ENCODE measurements around the gene GRID1. TPM values are rescaled to one million over a fixed set of nuclear protein-coding genes. Genes with fewer than 3 reads are reported as not detected.

Gene GRID1
- polyA plus RNA-seq, 1 of the 3 experiments (the other 2 are of a cell fraction), result 0.13 TPM

- Histone ChIP-seq H3K9me2 (no peaks in the 10 kb centered on the region), H3K9me3 (no peaks in the 10 kb centered on the region), H3K79me2 (ENCODE audit: insufficient read depth) (no peaks in the 10 kb centered on the region), H3F3A (replicated peaks; ENCODE audit: insufficient read depth) (no peaks in the 10 kb centered on the region), H3K9ac (no peak overlapping the region), H3K4me3 (ENCODE audit: low read depth in 2 of 2, low read length in 1 of 2) (no peak overlapping the region), H3K27me3 (ENCODE audit: insufficient read depth) (no peaks in the 10 kb centered on the region), H3K4me2 (no peak overlapping the region), H3K36me3 (replicated peaks in 1 of 2; ENCODE audit: control insufficient read depth in 1 of 2, insufficient read depth in 2 of 2, low read length in 1 of 2) (no peaks in the 10 kb centered on the region), H4K20me1 (ENCODE audit: insufficient read depth) (no peaks in the 10 kb centered on the region), H3K27ac (ENCODE audit: low read depth in 2 of 2, low read length in 1 of 2) (no peak overlapping the region), H3K4me1 (ENCODE audit: control insufficient read depth in 1 of 2, insufficient read depth in 2 of 2, low read depth in 1 of 2, low read length in 1 of 2) (no peaks in the 10 kb centered on the region; a peak in 1 of 4 replicates), H2AFZ (ENCODE audit: low read depth) (no peak overlapping the region)
- ChIA-PET CTCF (interaction anchor here (0.6 kb wide), 1 partner anchor 9 kb away, joined by 3 read pairs; no protein-coding TSS in a partner anchor), POLR2A (no interaction called here)
- no peak for DNase-seq
- 45% methylated on average over 7 of the region's 8 CpGs for WGBS (ENCODE audit: low lambda C conversion rate)
- TF ChIP-seq MAX (IDR thresholded peaks at IDR 0.05; ENCODE audit: low read depth) (no peak), FOXJ3 (CRISPR knock-in tag; IDR thresholded peaks at IDR 0.05) (no peak), CHD2 (IDR thresholded peaks at IDR 0.05; ENCODE audit: low read length, partially characterized antibody) (no peak), JUND (IDR thresholded peaks at IDR 0.05) (no peak), PBX3 (IDR thresholded peaks at IDR 0.05) (no peak), TEAD4 (IDR thresholded peaks at IDR 0.05; ENCODE audit: borderline replicate concordance, insufficient read depth) (no peak)
Measured at GRCh38 chr10:86187499-86188239, 178.9 kb downstream of the GRID1 start.

GRCh38 chr10:86186633-86187032, 180.0 kb downstream of the GRID1 start:
- TF ChIP-seq RCOR1 (IDR thresholded peaks at IDR 0.05; ENCODE audit: low read length) (no peak), SIN3A (IDR thresholded peaks at IDR 0.05; ENCODE audit: borderline replicate concordance, low read depth, low read length) (no peak), GABPA (IDR thresholded peaks at IDR 0.05; ENCODE audit: low read depth) (no peak), FOXJ3 (CRISPR knock-in tag; IDR thresholded peaks at IDR 0.05) (no peak)
- Histone ChIP-seq H3K27ac (ENCODE audit: low read depth in 2 of 2, low read length in 1 of 2) (no peak overlapping the region), H3K9me3 (no peaks in the 10 kb centered on the region), H3F3A (replicated peaks; ENCODE audit: insufficient read depth) (no peaks in the 10 kb centered on the region), H3K9me2 (no peaks in the 10 kb centered on the region), H3K9ac (no peak overlapping the region), H3K79me2 (ENCODE audit: insufficient read depth) (no peaks in the 10 kb centered on the region), H3K27me3 (ENCODE audit: insufficient read depth) (no peaks in the 10 kb centered on the region), H3K36me3 (replicated peaks in 1 of 2; ENCODE audit: control insufficient read depth in 1 of 2, insufficient read depth in 2 of 2, low read length in 1 of 2) (no peaks in the 10 kb centered on the region), H4K20me1 (ENCODE audit: insufficient read depth) (no peaks in the 10 kb centered on the region), H2AFZ (ENCODE audit: low read depth) (no peak overlapping the region), H3K4me1 (ENCODE audit: control insufficient read depth in 1 of 2, insufficient read depth in 2 of 2, low read depth in 1 of 2, low read length in 1 of 2) (peaks cover 0 to 5% of the 10 kb centered on the region in 2 experiments; a peak in 2 of 4 replicates), H3K4me3 (ENCODE audit: low read depth in 2 of 2, low read length in 1 of 2) (no peak overlapping the region), H3K4me2 (no peak overlapping the region)
- DNase-seq, result no peak
- 28% methylated on average over 1 of the region's 1 CpG for WGBS (ENCODE audit: low lambda C conversion rate)
- ChIA-PET POLR2A (no interaction called here), CTCF (no interaction called here)

- CTCF ChIA-PET, result interaction anchor here (1.2 to 1.3 kb wide), 2 partner anchors 150 to 153 kb away, joined by 3 read pairs; no protein-coding TSS in a partner anchor
- no peaks in the 10 kb centered on the region for H3K79me2 ChIP-seq (ENCODE audit: insufficient read depth)
- no peak overlapping the region for H3K9ac ChIP-seq
- H2AFZ ChIP-seq (ENCODE audit: low read depth), result no peak overlapping the region
- no peak for DNase-seq
- peak overlapping the region in 1 of 2 experiments; percentile 47; a peak in 1 of 4 replicates for H3K27ac ChIP-seq (ENCODE audit: low read depth in 2 of 2, low read length in 1 of 2)
- no peaks in the 10 kb centered on the region for H3K9me2 ChIP-seq
- H4K20me1 ChIP-seq (ENCODE audit: insufficient read depth), result no peaks in the 10 kb centered on the region
- H3K27me3 ChIP-seq (ENCODE audit: insufficient read depth), result no peaks in the 10 kb centered on the region
- no peak overlapping the region for H3K4me3 ChIP-seq (ENCODE audit: low read depth in 2 of 2, low read length in 1 of 2)
- H3K4me2 ChIP-seq, result no peak overlapping the region
- H3F3A ChIP-seq (replicated peaks; ENCODE audit: insufficient read depth), result no peaks in the 10 kb centered on the region
- peaks cover 0 to 5% of the 10 kb centered on the region in 2 experiments; a peak in 2 of 4 replicates for H3K4me1 ChIP-seq (ENCODE audit: control insufficient read depth in 1 of 2, insufficient read depth in 2 of 2, low read depth in 1 of 2, low read length in 1 of 2)
- WGBS (ENCODE audit: low lambda C conversion rate), result 30% methylated on average over 7 of the region's 7 CpGs
- POLR2A ChIA-PET, result no interaction called here
- no peaks in the 10 kb centered on the region for H3K9me3 ChIP-seq
- no peaks in the 10 kb centered on the region for H3K36me3 ChIP-seq (replicated peaks in 1 of 2; ENCODE audit: control insufficient read depth in 1 of 2, insufficient read depth in 2 of 2, low read length in 1 of 2)
- TF ChIP-seq CHD2 (IDR thresholded peaks at IDR 0.05; ENCODE audit: low read length, partially characterized antibody), result no peak
- no peak for TF ChIP-seq TEAD4 (IDR thresholded peaks at IDR 0.05; ENCODE audit: borderline replicate concordance, insufficient read depth)
- no peak for TF ChIP-seq REST (IDR thresholded peaks at IDR 0.05; ENCODE audit: low read depth, low read length)
- no peak for TF ChIP-seq CTCF (IDR thresholded peaks at IDR 0.05)
- TF ChIP-seq RCOR1 (IDR thresholded peaks at IDR 0.05; ENCODE audit: low read length), result no peak
- TF ChIP-seq MXI1 (IDR thresholded peaks at IDR 0.05; ENCODE audit: low read depth, low read length), result no peak
Measured at GRCh38 chr10:86182595-86182994, 184.0 kb downstream of the GRID1 start.
